ENCODE results near the gene SHD. TPM values are rescaled to one million over a fixed set of nuclear protein-coding genes. Genes with fewer than 3 reads are reported as not detected.
"Not testable (repeated sequence)": the region's sequence is repeated elsewhere in the genome, so short reads cannot be mapped to it uniquely, and the experiment has no call there.

SHD gene
- total RNA-seq, 2 experiments from 2014 or later = not detected

GRCh38 chr19:4268816-4269430, 10.1 kb upstream of the SHD start:
- Histone ChIP-seq H3K4me3 (ENCODE audit: low read depth, low read length, poor library complexity, severe bottlenecking) (no peak overlapping the region), H4K20me1 (ENCODE audit: insufficient read depth, low read length) (no peaks in the 10 kb centered on the region), H3K79me2 (ENCODE audit: insufficient read depth, low read depth, low read length) (no peaks in the 10 kb centered on the region), H3K9me2 (ENCODE audit: insufficient read depth, low read length) (no peaks in the 10 kb centered on the region), H3K9me3 (ENCODE audit: low read length) (no peaks in the 10 kb centered on the region), H3K36me3 (ENCODE audit: insufficient read depth, low read length) (peaks cover 63% of the 10 kb centered on the region), H3K4me2 (ENCODE audit: low read length) (no peak overlapping the region), H3K4me1 (ENCODE audit: insufficient read depth, low read length, poor library complexity, severe bottlenecking) (no peaks in the 10 kb centered on the region), H2AFZ (ENCODE audit: low read length) (no peak overlapping the region), H3K27ac (ENCODE audit: low read depth, low read length, poor library complexity, severe bottlenecking) (no peak overlapping the region)
- POLR2A ChIA-PET = no interaction called here
- DNase-seq (ENCODE audit: low spot score) = no peak
- CTCF ChIA-PET (ENCODE audit: unreplicated experiment) = no interaction called here
- intact Hi-C loops (cut with micrococcal nuclease; ENCODE audit: unreplicated experiment) = no loop called here
- TF ChIP-seq EZH2phosphoT487 (IDR thresholded peaks at IDR 0.05; ENCODE audit: borderline replicate concordance, low read depth, low read length) (no peak), CTCF (conservative IDR thresholded peaks at IDR 0.05; ENCODE audit: low read length) (no peak)
- no TSS peak for BruUV-seq (replicated peaks)

GRCh38 chr19:4272894-4273293, 6.2 kb upstream of the SHD start:
- CTCF ChIA-PET (ENCODE audit: unreplicated experiment) = interaction anchor here (0.7 kb wide), 1 partner anchor 265 kb away, joined by 3 read pairs; the partner anchor contains the start of gene PIAS4
- no peak for TF ChIP-seq CTCF (conservative IDR thresholded peaks at IDR 0.05; ENCODE audit: low read length)
- TF ChIP-seq EZH2phosphoT487 (IDR thresholded peaks at IDR 0.05; ENCODE audit: borderline replicate concordance, low read depth, low read length) = no peak

GRCh38 chr19:4274321-4274686, 4.8 kb upstream of the SHD start:
- H3K9me3 ChIP-seq (ENCODE audit: low read length); H3K4me3 ChIP-seq (ENCODE audit: low read depth, low read length, poor library complexity, severe bottlenecking); H2AFZ ChIP-seq (ENCODE audit: low read length); H3K27ac ChIP-seq (ENCODE audit: low read depth, low read length, poor library complexity, severe bottlenecking); intact Hi-C loops (cut with micrococcal nuclease; ENCODE audit: unreplicated experiment); BruUV-seq (replicated peaks); H4K20me1 ChIP-seq (ENCODE audit: insufficient read depth, low read length); CTCF ChIA-PET (ENCODE audit: unreplicated experiment); H3K4me2 ChIP-seq (ENCODE audit: low read length); H3K9me2 ChIP-seq (ENCODE audit: insufficient read depth, low read length); H3K79me2 ChIP-seq (ENCODE audit: insufficient read depth, low read depth, low read length); DNase-seq (ENCODE audit: low spot score); H3K4me1 ChIP-seq (ENCODE audit: insufficient read depth, low read length, poor library complexity, severe bottlenecking): not testable (repeated sequence)
- H3K36me3 ChIP-seq (ENCODE audit: insufficient read depth, low read length) = peaks cover 20% of the 10 kb centered on the region
- POLR2A ChIA-PET = interaction anchor here (0.7 kb wide), 1 partner anchor 148 kb away, joined by 4 read pairs; no protein-coding TSS in a partner anchor

More at GRCh38 chr19:4272894-4273293, 6.2 kb upstream of the SHD start:
- no peak overlapping the region for H3K4me3 ChIP-seq (ENCODE audit: low read depth, low read length, poor library complexity, severe bottlenecking)
- intact Hi-C loops (cut with micrococcal nuclease; ENCODE audit: unreplicated experiment) = no loop called here
- no peaks in the 10 kb centered on the region for H3K9me3 ChIP-seq (ENCODE audit: low read length)
- H3K36me3 ChIP-seq (ENCODE audit: insufficient read depth, low read length) = peaks cover 34% of the 10 kb centered on the region
- no peak overlapping the region for H2AFZ ChIP-seq (ENCODE audit: low read length)
- no peaks in the 10 kb centered on the region for H3K79me2 ChIP-seq (ENCODE audit: insufficient read depth, low read depth, low read length)
- BruUV-seq (replicated peaks) = no TSS peak
- no peak for DNase-seq (ENCODE audit: low spot score)
- no peaks in the 10 kb centered on the region for H4K20me1 ChIP-seq (ENCODE audit: insufficient read depth, low read length)
- no peak overlapping the region for H3K27ac ChIP-seq (ENCODE audit: low read depth, low read length, poor library complexity, severe bottlenecking)
- no peaks in the 10 kb centered on the region for H3K9me2 ChIP-seq (ENCODE audit: insufficient read depth, low read length)
- H3K4me2 ChIP-seq (ENCODE audit: low read length) = no peak overlapping the region
- POLR2A ChIA-PET = no interaction called here
- H3K4me1 ChIP-seq (ENCODE audit: insufficient read depth, low read length, poor library complexity, severe bottlenecking) = no peaks in the 10 kb centered on the region
